HG02852 (cell line): Measurements from ENCODE around the gene C1orf87.
"Not testable (repeated sequence)": the region's sequence is repeated elsewhere in the genome, so short reads cannot be mapped to it uniquely, and the experiment has no call there.

Source experiments
- ATAC-seq: cut with Tn5 transposase; IDR thresholded peaks from one replicate; pipeline ENCODE4 v1.9.1; 2021; ENCODE audit warnings: mild to moderate bottlenecking, moderate library complexity; ENCODE audit not compliant: unreplicated experiment

Gene C1orf87

GRCh38 chr1:59997479-59998115 is 76.0 kb downstream of the C1orf87 start:
- no peak for ATAC-seq

GRCh38 chr1:59994302-59995198 is 79.0 kb downstream of the C1orf87 start:
- no peak for ATAC-seq

- no peak for ATAC-seq
Measured at GRCh38 chr1:59992040-59992820, 81.3 kb downstream of the C1orf87 start.

GRCh38 chr1:59990470-59990869 is 83.1 kb downstream of the C1orf87 start:
- no peak for ATAC-seq

- no peak for ATAC-seq
Measured at GRCh38 chr1:59986516-59987310, 86.9 kb downstream of the C1orf87 start.

- no peak for ATAC-seq
Measured at GRCh38 chr1:59985911-59986515, 87.6 kb downstream of the C1orf87 start.

GRCh38 chr1:59979666-59980065 is 93.9 kb downstream of the C1orf87 start:
- ATAC-seq, result no peak

GRCh38 chr1:59978511-59978910 is 95.1 kb downstream of the C1orf87 start:
- no peak for ATAC-seq

- ATAC-seq, result no peak
Measured at GRCh38 chr1:59978026-59978425, 95.5 kb downstream of the C1orf87 start.

GRCh38 chr1:59977075-59977410 is 96.5 kb downstream of the C1orf87 start:
- no peak for ATAC-seq

- peak; percentile 72 for ATAC-seq
Measured at GRCh38 chr1:59976194-59977074, 97.1 kb downstream of the C1orf87 start.

GRCh38 chr1:59973719-59974118 is 99.9 kb downstream of the C1orf87 start:
- no peak for ATAC-seq

GRCh38 chr1:59972216-59972927 is 101.2 kb downstream of the C1orf87 start:
- ATAC-seq, result no peak

- ATAC-seq, result peak; percentile 76
Measured at GRCh38 chr1:59971464-59971911, 102.1 kb downstream of the C1orf87 start.

GRCh38 chr1:59969542-59970175 is 103.9 kb downstream of the C1orf87 start:
- ATAC-seq, result not testable (repeated sequence)

GRCh38 chr1:59968746-59969145 is 104.8 kb downstream of the C1orf87 start:
- ATAC-seq, result not testable (repeated sequence)

- ATAC-seq, result no peak
Measured at GRCh38 chr1:59967780-59968179, 105.8 kb downstream of the C1orf87 start.

GRCh38 chr1:59967141-59967697 is 106.4 kb downstream of the C1orf87 start:
- no peak for ATAC-seq
